HEK293 (cell line): ENCODE measurements around the gene MYO18B.

Source experiments
- CTCF ChIA-PET: fragments of 350-600 bp; formaldehyde crosslinking; extraction: SDS; loops from one replicate; lab custom pipeline; 2021; ENCODE audit warnings: antibody characterized with exemption; lab: Yijun Ruan, JAX
- POLR2A ChIA-PET: fragments of 300-600 bp; formaldehyde crosslinking; extraction: SDS; loops from one replicate; lab custom pipeline; 2020; ENCODE audit warnings: antibody characterized with exemption, inconsistent platforms; lab: Yijun Ruan, JAX
- H3K27ac ChIP-seq: fragments of 200-500 bp; sonication (Bioruptor generic); 2 replicates; pipeline ENCODE4 v1.5.1; 2014; ENCODE audit warnings: low read depth, low read length, control low read depth, inconsistent platforms; ENCODE audit errors: extremely low read depth
- H3K36me3 ChIP-seq, 2 experiments: fragments of 200-500 bp in 1 of 2; sonication (Bioruptor generic) in 1 of 2; 1 replicate in 1 of 2; 2 replicates in 1 of 2; pipeline ENCODE4 v1.5.1; 2014 to 2017; ENCODE audit warnings: inconsistent platforms in 2 of 2, low read length in 2 of 2; ENCODE audit not compliant: control insufficient read depth in 2 of 2, insufficient read depth in 1 of 2
- H3K4me1 ChIP-seq: fragments of 200-500 bp; sonication (Bioruptor generic); 2 replicates; pipeline ENCODE4 v1.5.1; 2014; ENCODE audit warnings: mild to moderate bottlenecking, low read length, inconsistent platforms; ENCODE audit not compliant: control insufficient read depth, insufficient read depth
- H3K4me3 ChIP-seq: 2 replicates; pipeline ENCODE4 v1.5.1; 2011; ENCODE audit warnings: low read depth, mild to moderate bottlenecking, control low read depth, low read length, moderate library complexity
- H3K9me3 ChIP-seq: fragments of 200-500 bp; sonication (Bioruptor generic); 2 replicates; pipeline ENCODE4 v1.5.1; 2014; ENCODE audit warnings: low read depth, low read length, inconsistent platforms; ENCODE audit not compliant: control insufficient read depth, insufficient read depth
- KLF10 ChIP-seq: fragments of 450-650 bp; IDR thresholded peaks from 2 replicates; pipeline ENCODE4 v1.5.1; 2018; ENCODE audit warnings: missing biosample characterization, mild to moderate bottlenecking, missing genetic modification characterization
- MEIS1 ChIP-seq: sonication (generic); formaldehyde crosslinking; IDR thresholded peaks from 2 replicates; pipeline ENCODE4 v1.8.1; 2022; ENCODE audit warnings: missing genetic modification reagents, mild to moderate bottlenecking, borderline replicate concordance
- OVOL3 ChIP-seq: fragments of 450-650 bp; formaldehyde crosslinking; IDR thresholded peaks from 2 replicates; pipeline ENCODE4 v1.5.1; 2016; ENCODE audit warnings: missing biosample characterization, missing genetic modification characterization
- PRDM10 ChIP-seq: fragments of 450-650 bp; formaldehyde crosslinking; IDR thresholded peaks from 2 replicates; pipeline ENCODE4 v1.5.1; 2016; ENCODE audit warnings: missing biosample characterization, missing genetic modification characterization
- TSHZ1 ChIP-seq: fragments of 450-650 bp; formaldehyde crosslinking; IDR thresholded peaks from 2 replicates; pipeline ENCODE4 v1.5.1; 2016; ENCODE audit warnings: missing biosample characterization, missing genetic modification characterization, borderline replicate concordance
- YY1 ChIP-seq: fragments of 450-650 bp; formaldehyde crosslinking; IDR thresholded peaks from 2 replicates; pipeline ENCODE4 v1.5.1; 2018; ENCODE audit warnings: missing biosample characterization, missing genetic modification characterization
- ZBTB21 ChIP-seq: fragments of 450-650 bp; formaldehyde crosslinking; IDR thresholded peaks from 2 replicates; pipeline ENCODE4 v1.5.1; 2017; ENCODE audit warnings: missing biosample characterization, missing genetic modification characterization
- ZBTB8A ChIP-seq: fragments of 450-650 bp; formaldehyde crosslinking; IDR thresholded peaks from 2 replicates; pipeline ENCODE4 v1.5.1; 2016; ENCODE audit warnings: missing biosample characterization, missing genetic modification characterization
- ZEB2 ChIP-seq: fragments of 450-650 bp; formaldehyde crosslinking; IDR thresholded peaks from 2 replicates; pipeline ENCODE4 v1.5.1; 2016; ENCODE audit warnings: missing biosample characterization, missing genetic modification characterization
- ZNF211 ChIP-seq: fragments of 450-650 bp; formaldehyde crosslinking; IDR thresholded peaks from 2 replicates; pipeline ENCODE4 v1.5.1; 2016; ENCODE audit warnings: low read depth, missing biosample characterization, missing genetic modification characterization
- ZNF311 ChIP-seq: fragments of 450-650 bp; formaldehyde crosslinking; IDR thresholded peaks from 2 replicates; pipeline ENCODE4 v1.5.1; 2017; ENCODE audit warnings: missing biosample characterization, missing genetic modification characterization, borderline replicate concordance
- ZNF341 ChIP-seq: fragments of 450-650 bp; formaldehyde crosslinking; IDR thresholded peaks from 2 replicates; pipeline ENCODE4; 2016; ENCODE audit warnings: low read depth, missing biosample characterization, missing genetic modification characterization
- ZNF37A ChIP-seq: fragments of 450-650 bp; IDR thresholded peaks from 2 replicates; pipeline ENCODE4 v1.5.1; 2018; ENCODE audit warnings: missing biosample characterization, missing genetic modification characterization
- ZNF394 ChIP-seq: fragments of 450-650 bp; formaldehyde crosslinking; IDR thresholded peaks from 2 replicates; pipeline ENCODE4 v1.5.1; 2016; ENCODE audit warnings: missing biosample characterization, missing genetic modification characterization, mild to moderate bottlenecking, moderate library complexity, borderline replicate concordance
- ZNF433 ChIP-seq: fragments of 450-650 bp; formaldehyde crosslinking; IDR thresholded peaks from 2 replicates; pipeline ENCODE4 v1.5.1; 2016; ENCODE audit warnings: missing biosample characterization, missing genetic modification characterization, low read depth
- ZNF510 ChIP-seq: fragments of 450-650 bp; formaldehyde crosslinking; IDR thresholded peaks from 2 replicates; pipeline ENCODE4 v1.5.1; 2018; ENCODE audit warnings: mild to moderate bottlenecking, missing genetic modification characterization, missing biosample characterization; ENCODE audit not compliant: insufficient replicate concordance
- ZNF544 ChIP-seq: fragments of 450-650 bp; formaldehyde crosslinking; IDR thresholded peaks from 2 replicates; pipeline ENCODE4 v1.5.0; 2017; ENCODE audit warnings: missing biosample characterization, missing genetic modification characterization
- ZNF664 ChIP-seq: fragments of 450-650 bp; formaldehyde crosslinking; IDR thresholded peaks from 2 replicates; pipeline ENCODE4 v1.5.1; 2016; ENCODE audit warnings: missing biosample characterization, missing genetic modification characterization
- ZSCAN4 ChIP-seq: fragments of 450-650 bp; formaldehyde crosslinking; IDR thresholded peaks from 2 replicates; pipeline ENCODE4 v1.5.1; 2017; ENCODE audit warnings: missing biosample characterization, missing genetic modification characterization
- ZSCAN5A ChIP-seq: fragments of 450-650 bp; formaldehyde crosslinking; IDR thresholded peaks from 2 replicates; pipeline ENCODE4 v1.5.1; 2016; ENCODE audit warnings: missing biosample characterization, missing genetic modification characterization

MYO18B gene

GRCh38 chr22:25890651-25891050, 148.7 kb downstream of the MYO18B start (continued):
- TF ChIP-seq ZBTB8A (no peak), ZNF664 (no peak), ZNF211 (tag by site-specific recombination) (no peak), ZSCAN4 (no peak)

- Histone ChIP-seq H3K9me3 (no peaks in the 10 kb centered on the region), H3K4me1 (no peaks in the 10 kb centered on the region), H3K27ac (no peak overlapping the region), H3K36me3 (no peaks in the 10 kb centered on the region), H3K4me3 (no peak overlapping the region)
- TF ChIP-seq ZEB2 (tag by site-specific recombination), result no peak
- TF ChIP-seq OVOL3, result no peak
- no peak for TF ChIP-seq ZNF433 (tag by site-specific recombination)
- no peak for TF ChIP-seq MEIS1 (CRISPR knock-in tag)
- no peak for TF ChIP-seq ZNF311 (tag by site-specific recombination)
- TF ChIP-seq ZNF341 (tag by site-specific recombination), result no peak
- TF ChIP-seq ZNF394 (tag by site-specific recombination), result no peak
- TF ChIP-seq ZNF544 (tag by site-specific recombination), result no peak
- TF ChIP-seq YY1, result no peak
- no peak for TF ChIP-seq ZBTB21 (tag by site-specific recombination)
- TF ChIP-seq ZNF510 (tag by site-specific recombination), result no peak
- TF ChIP-seq PRDM10, result no peak
- no peak for TF ChIP-seq ZNF37A (tag by site-specific recombination)
- TF ChIP-seq KLF10 (tag by site-specific recombination), result no peak
- TF ChIP-seq ZSCAN5A (tag by site-specific recombination), result no peak
- TF ChIP-seq TSHZ1 (tag by site-specific recombination), result no peak
- ChIA-PET POLR2A (no interaction called here), CTCF (interaction anchor here (0.7 to 6.7 kb wide), 6 partner anchors 12 to 438 kb away, joined by 3 to 54 read pairs (median 3); no protein-coding TSS in a partner anchor)
These were observed 150.7 kb downstream of the MYO18B start for GRCh38 chr22:25892678-25893077.
